Measurements from ENCODE around the gene DEPP1.

DNA sequence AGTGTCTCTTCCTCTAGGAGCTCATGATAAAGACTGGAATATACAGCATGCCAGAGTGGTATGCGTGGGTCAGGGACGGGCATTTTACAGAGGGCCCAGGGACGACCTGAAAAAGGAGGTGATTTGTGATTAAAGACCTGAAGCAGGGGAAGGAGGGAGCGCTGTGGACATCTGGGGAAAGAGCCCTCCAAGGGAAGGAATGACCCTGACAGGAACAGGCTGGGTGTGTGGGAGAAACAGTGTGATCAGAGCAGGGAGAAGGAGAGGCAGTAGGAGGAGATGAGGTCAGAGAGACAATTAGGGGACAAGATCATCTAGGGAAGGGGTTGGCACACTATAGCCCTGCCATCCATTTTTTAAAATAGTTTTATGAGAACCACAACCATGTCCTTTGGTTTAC lies 22.4 kb downstream of the DEPP1 start:
- no peak for TF ChIP-seq FOXP1 (CRISPR knock-in tag; IDR thresholded peaks at IDR 0.05; ENCODE audit: borderline replicate concordance)
- TF ChIP-seq RELA (CRISPR knock-in tag; IDR thresholded peaks at IDR 0.05; ENCODE audit: borderline replicate concordance) = no peak
- no peak for TF ChIP-seq ZNF425 (CRISPR knock-in tag; conservative IDR thresholded peaks at IDR 0.05)
- TF ChIP-seq TEAD4 (CRISPR knock-in tag; IDR thresholded peaks at IDR 0.05) = no peak
- no peak for TF ChIP-seq CTCF (IDR thresholded peaks at IDR 0.05)
